Measurements from ENCODE around the gene ZBTB7C. TPM values are rescaled to one million over a fixed set of nuclear protein-coding genes. Genes with fewer than 3 reads are reported as not detected.
A peak's percentile ranks its signal among the peaks of the same experiment; 100 is the strongest.

ZBTB7C gene
- total RNA-seq, 2 donors from 2014 or later: 4.2 to 5.6 TPM

GRCh38 chr18:48053881-48054816, 355.0 kb downstream of the ZBTB7C start:
- DNase-seq (no peak), ATAC-seq (peak in 1 of 2 donors; percentile 38)
- intact Hi-C loops (cut with DNase I): no loop called here

- DNase-seq: no peak
- intact Hi-C loops (cut with DNase I): no loop called here
- no peak for ATAC-seq
These were observed 356.3 kb downstream of the ZBTB7C start for GRCh38 chr18:48052842-48053241.

GRCh38 chr18:48051945-48052840, 357.0 kb downstream of the ZBTB7C start:
- DNase-seq (no peak), ATAC-seq (no peak)
- intact Hi-C loops (cut with DNase I): no loop called here

GRCh38 chr18:48050176-48050575, 359.0 kb downstream of the ZBTB7C start:
- peak; percentile 57 to 86 for ATAC-seq
- intact Hi-C loops (cut with DNase I): no loop called here

GRCh38 chr18:48049757-48050156, 359.4 kb downstream of the ZBTB7C start:
- peak in 1 of 2 donors; percentile 48 for ATAC-seq
- no peak for DNase-seq
- intact Hi-C loops (cut with DNase I): no loop called here

More at GRCh38 chr18:48050176-48050575, 359.0 kb downstream of the ZBTB7C start:
- no peak for DNase-seq

- ATAC-seq (no peak), DNase-seq (no peak)
- intact Hi-C loops (cut with DNase I): no loop called here
These were observed 360.9 kb downstream of the ZBTB7C start for GRCh38 chr18:48048251-48048650.

GRCh38 chr18:48046843-48047242, 362.3 kb downstream of the ZBTB7C start:
- intact Hi-C loops (cut with DNase I): no loop called here
- ATAC-seq: no peak
- no peak for DNase-seq

- DNase-seq (no peak), ATAC-seq (no peak)
- intact Hi-C loops (cut with DNase I): no loop called here
These were observed 363.4 kb downstream of the ZBTB7C start for GRCh38 chr18:48045744-48046143.

GRCh38 chr18:48044944-48045343, 364.2 kb downstream of the ZBTB7C start:
- DNase-seq: no peak
- intact Hi-C loops (cut with DNase I): no loop called here
- ATAC-seq: no peak

- intact Hi-C loops (cut with DNase I): no loop called here
- ATAC-seq (no peak), DNase-seq (no peak)
These were observed 366.0 kb downstream of the ZBTB7C start for GRCh38 chr18:48043166-48043565.

- DNase-seq (no peak), ATAC-seq (no peak)
- intact Hi-C loops (cut with DNase I): no loop called here
These were observed 366.8 kb downstream of the ZBTB7C start for GRCh38 chr18:48042431-48042830.

GRCh38 chr18:48040457-48041110, 368.6 kb downstream of the ZBTB7C start:
- intact Hi-C loops (cut with DNase I): no loop called here
- ATAC-seq (no peak), DNase-seq (no peak)

GRCh38 chr18:48039769-48040215, 369.4 kb downstream of the ZBTB7C start:
- DNase-seq (no peak), ATAC-seq (no peak)
- intact Hi-C loops (cut with DNase I): loop anchor here (5.0 to 10.0 kb wide), 2 partner anchors 293 to 295 kb away; no protein-coding TSS in a partner anchor

- ATAC-seq: no peak
- DNase-seq: no peak
- intact Hi-C loops (cut with DNase I): loop anchor here (5.0 to 10.0 kb wide), 2 partner anchors 294 to 296 kb away; no protein-coding TSS in a partner anchor
These were observed 370.5 kb downstream of the ZBTB7C start for GRCh38 chr18:48038636-48039035.

GRCh38 chr18:48037481-48038271, 371.5 kb downstream of the ZBTB7C start:
- peak in 1 of 2 donors; percentile 55 for ATAC-seq
- intact Hi-C loops (cut with DNase I): loop anchor here (5.0 to 10.0 kb wide), 2 partner anchors 295 to 297 kb away; no protein-coding TSS in a partner anchor

GRCh38 chr18:48036641-48037421, 372.4 kb downstream of the ZBTB7C start:
- intact Hi-C loops (cut with DNase I): loop anchor here (5.0 to 10.0 kb wide), 2 partner anchors 295 to 298 kb away; no protein-coding TSS in a partner anchor
- ATAC-seq: peak in 1 of 2 donors; percentile 44

More at GRCh38 chr18:48037481-48038271, 371.5 kb downstream of the ZBTB7C start:
- no peak for DNase-seq

GRCh38 chr18:48036226-48036625, 373.0 kb downstream of the ZBTB7C start:
- peak; percentile 45 for DNase-seq
- peak in 1 of 2 donors; percentile 21 for ATAC-seq

More at GRCh38 chr18:48036641-48037421, 372.4 kb downstream of the ZBTB7C start:
- no peak for DNase-seq

More at GRCh38 chr18:48036226-48036625, 373.0 kb downstream of the ZBTB7C start:
- intact Hi-C loops (cut with DNase I): loop anchor here (5.0 to 10.0 kb wide), 2 partner anchors 296 to 299 kb away; no protein-coding TSS in a partner anchor
